ENCODE data around the gene PNLIPRP1. TPM values are rescaled to one million over a fixed set of nuclear protein-coding genes. Genes with fewer than 3 reads are reported as not detected.

PNLIPRP1 gene
- total RNA-seq, 1 experiment from 2014 or later: not detected

GRCh38 chr10:116631871-116632295 is 41.1 kb downstream of the PNLIPRP1 start:
- no peak for DNase-seq (ENCODE audit: low read depth)

GRCh38 chr10:116632596-116633215 is 41.9 kb downstream of the PNLIPRP1 start:
- DNase-seq (ENCODE audit: low read depth): no peak

- DNase-seq (ENCODE audit: low read depth): no peak
Observed at GRCh38 chr10:116633216-116633600, 42.4 kb downstream of the PNLIPRP1 start.

GRCh38 chr10:116634126-116634975 is 43.6 kb downstream of the PNLIPRP1 start:
- no peak for DNase-seq (ENCODE audit: low read depth)

GRCh38 chr10:116636385-116636784 is 45.6 kb downstream of the PNLIPRP1 start:
- DNase-seq (ENCODE audit: low read depth): no peak

GRCh38 chr10:116636976-116637375 is 46.2 kb downstream of the PNLIPRP1 start:
- DNase-seq (ENCODE audit: low read depth): no peak

GRCh38 chr10:116637830-116638229 is 47.1 kb downstream of the PNLIPRP1 start:
- DNase-seq (ENCODE audit: low read depth): peak; percentile 19

GRCh38 chr10:116646502-116646901 is 55.7 kb downstream of the PNLIPRP1 start:
- no peak for DNase-seq (ENCODE audit: low read depth)

GRCh38 chr10:116648903-116649302 is 58.1 kb downstream of the PNLIPRP1 start:
- DNase-seq (ENCODE audit: low read depth): no peak

- no peak for DNase-seq (ENCODE audit: low read depth)
Observed at GRCh38 chr10:116653885-116654284, 63.1 kb downstream of the PNLIPRP1 start.

- no peak for DNase-seq (ENCODE audit: low read depth)
Observed at GRCh38 chr10:116654816-116655215, 64.1 kb downstream of the PNLIPRP1 start.

- DNase-seq (ENCODE audit: low read depth): no peak
Observed at GRCh38 chr10:116655568-116655967, 64.8 kb downstream of the PNLIPRP1 start.

GRCh38 chr10:116656044-116656443 is 65.3 kb downstream of the PNLIPRP1 start:
- no peak for DNase-seq (ENCODE audit: low read depth)

- DNase-seq (ENCODE audit: low read depth): no peak
Observed at GRCh38 chr10:116657863-116658551, 67.2 kb downstream of the PNLIPRP1 start.

Other genes starting within 250 kb of the PNLIPRP1 start
- 0.17 TPM in 1 of 2 replicates, not detected in the other for gene PNLIPRP3, start 163.1 kb upstream of the PNLIPRP1 start, total RNA-seq (2014; rRNA removed; shearing (Covaris generic))
- not detected in 2 replicates for gene PNLIP, start 45.0 kb upstream of the PNLIPRP1 start, total RNA-seq (2014; rRNA removed; shearing (Covaris generic))
- gene PNLIPRP2, start 30.0 kb downstream of the PNLIPRP1 start, total RNA-seq (2014; rRNA removed; shearing (Covaris generic)): not detected in 2 replicates
- 4.9 and 11.0 TPM in 2 replicates for gene HSPA12A, start 151.6 kb downstream of the PNLIPRP1 start, total RNA-seq (2014; rRNA removed; shearing (Covaris generic))